ENCODE results near the gene IL1B.

IL1B gene

GRCh38 chr2:112830682-112831512, 5.7 kb downstream of the IL1B start:
- H3F3A ChIP-seq (ENCODE audit: insufficient read depth): no peaks in the 10 kb centered on the region
- no peaks in the 10 kb centered on the region for H4K20me1 ChIP-seq (ENCODE audit: low read depth, low read length)
- no peaks in the 10 kb centered on the region for H3K9me3 ChIP-seq (ENCODE audit: insufficient read depth, low read length)
- H3K4me3 ChIP-seq (ENCODE audit: insufficient read depth, low read length, poor library complexity, severe bottlenecking): no peak overlapping the region
- no peak overlapping the region for H2AFZ ChIP-seq (ENCODE audit: low read depth, low read length, severe bottlenecking)
- no peak overlapping the region for H3K9ac ChIP-seq (ENCODE audit: low read length)
- no peaks in the 10 kb centered on the region for H3K36me3 ChIP-seq (ENCODE audit: low read length)
- TF ChIP-seq EZH2phosphoT487 (conservative IDR thresholded peaks at IDR 0.05; ENCODE audit: low read length): no peak
- TF ChIP-seq, protein P1, sequence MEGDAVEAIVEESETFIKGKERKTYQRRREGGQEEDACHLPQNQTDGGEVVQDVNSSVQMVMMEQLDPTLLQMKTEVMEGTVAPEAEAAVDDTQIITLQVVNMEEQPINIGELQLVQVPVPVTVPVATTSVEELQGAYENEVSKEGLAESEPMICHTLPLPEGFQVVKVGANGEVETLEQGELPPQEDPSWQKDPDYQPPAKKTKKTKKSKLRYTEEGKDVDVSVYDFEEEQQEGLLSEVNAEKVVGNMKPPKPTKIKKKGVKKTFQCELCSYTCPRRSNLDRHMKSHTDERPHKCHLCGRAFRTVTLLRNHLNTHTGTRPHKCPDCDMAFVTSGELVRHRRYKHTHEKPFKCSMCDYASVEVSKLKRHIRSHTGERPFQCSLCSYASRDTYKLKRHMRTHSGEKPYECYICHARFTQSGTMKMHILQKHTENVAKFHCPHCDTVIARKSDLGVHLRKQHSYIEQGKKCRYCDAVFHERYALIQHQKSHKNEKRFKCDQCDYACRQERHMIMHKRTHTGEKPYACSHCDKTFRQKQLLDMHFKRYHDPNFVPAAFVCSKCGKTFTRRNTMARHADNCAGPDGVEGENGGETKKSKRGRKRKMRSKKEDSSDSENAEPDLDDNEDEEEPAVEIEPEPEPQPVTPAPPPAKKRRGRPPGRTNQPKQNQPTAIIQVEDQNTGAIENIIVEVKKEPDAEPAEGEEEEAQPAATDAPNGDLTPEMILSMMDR (IDR thresholded peaks at IDR 0.05; ENCODE audit: insufficient read depth, low read length, poor library complexity, severe bottlenecking): no peak
- H3K27me3 ChIP-seq (ENCODE audit: low read length): no peaks in the 10 kb centered on the region
- no peaks in the 10 kb centered on the region for H3K9me2 ChIP-seq (replicated peaks; ENCODE audit: insufficient read depth, low read length)
- no peaks in the 10 kb centered on the region for H3K79me2 ChIP-seq (ENCODE audit: insufficient read depth, low read length)
- no peak overlapping the region for H3K27ac ChIP-seq (ENCODE audit: low read depth, low read length)
- no peak overlapping the region for H3K4me2 ChIP-seq (ENCODE audit: low read depth, low read length, poor library complexity, severe bottlenecking)

DNA sequence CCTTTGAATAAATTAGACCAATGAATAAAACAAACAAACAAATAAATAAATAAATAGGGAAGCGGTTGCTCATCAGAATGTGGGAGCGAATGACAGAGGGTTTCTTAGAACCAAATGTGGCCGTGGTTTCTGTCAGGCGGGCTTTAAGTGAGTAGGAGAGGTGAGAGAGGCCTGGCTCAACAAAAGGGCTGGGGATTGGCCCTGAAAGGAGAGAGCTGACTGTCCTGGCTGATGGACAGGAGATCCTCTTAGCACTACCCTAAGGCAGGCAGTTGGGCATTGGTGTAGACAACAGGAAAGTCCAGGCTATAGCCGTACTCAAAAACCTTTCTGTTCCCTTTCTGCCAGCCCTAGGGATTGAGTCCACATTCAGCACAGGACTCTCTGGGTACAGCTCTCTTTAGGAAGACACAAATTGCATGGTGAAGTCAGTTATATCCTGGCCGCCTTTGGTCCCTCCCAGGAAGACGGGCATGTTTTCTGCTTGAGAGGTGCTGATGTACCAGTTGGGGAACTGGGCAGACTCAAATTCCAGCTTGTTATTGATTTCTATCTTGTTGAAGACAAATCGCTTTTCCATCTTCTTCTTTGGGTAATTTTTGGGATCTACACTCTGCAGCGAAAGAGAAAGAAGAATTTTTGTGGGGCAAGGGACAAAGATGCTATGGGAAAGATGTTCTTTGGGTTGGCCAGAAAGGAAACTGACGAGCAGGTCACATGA, 6.5 kb downstream of the IL1B start:
- H3K27me3 ChIP-seq (ENCODE audit: low read length): no peaks in the 10 kb centered on the region
- H3K79me2 ChIP-seq (ENCODE audit: insufficient read depth, low read length): no peaks in the 10 kb centered on the region
- no peaks in the 10 kb centered on the region for H3F3A ChIP-seq (ENCODE audit: insufficient read depth)
- H3K9ac ChIP-seq (ENCODE audit: low read length): no peak overlapping the region
- no peak overlapping the region for H3K27ac ChIP-seq (ENCODE audit: low read depth, low read length)
- H2AFZ ChIP-seq (ENCODE audit: low read depth, low read length, severe bottlenecking): no peak overlapping the region
- H4K20me1 ChIP-seq (ENCODE audit: low read depth, low read length): no peaks in the 10 kb centered on the region
- no peaks in the 10 kb centered on the region for H3K36me3 ChIP-seq (ENCODE audit: low read length)
- no peak overlapping the region for H3K4me2 ChIP-seq (ENCODE audit: low read depth, low read length, poor library complexity, severe bottlenecking)
- no peak for TF ChIP-seq EZH2phosphoT487 (conservative IDR thresholded peaks at IDR 0.05; ENCODE audit: low read length)
- TF ChIP-seq, protein P1 (IDR thresholded peaks at IDR 0.05; ENCODE audit: insufficient read depth, low read length, poor library complexity, severe bottlenecking): no peak
- no peaks in the 10 kb centered on the region for H3K9me2 ChIP-seq (replicated peaks; ENCODE audit: insufficient read depth, low read length)
- no peaks in the 10 kb centered on the region for H3K9me3 ChIP-seq (ENCODE audit: insufficient read depth, low read length)
- H3K4me3 ChIP-seq (ENCODE audit: insufficient read depth, low read length, poor library complexity, severe bottlenecking): no peak overlapping the region

DNA sequence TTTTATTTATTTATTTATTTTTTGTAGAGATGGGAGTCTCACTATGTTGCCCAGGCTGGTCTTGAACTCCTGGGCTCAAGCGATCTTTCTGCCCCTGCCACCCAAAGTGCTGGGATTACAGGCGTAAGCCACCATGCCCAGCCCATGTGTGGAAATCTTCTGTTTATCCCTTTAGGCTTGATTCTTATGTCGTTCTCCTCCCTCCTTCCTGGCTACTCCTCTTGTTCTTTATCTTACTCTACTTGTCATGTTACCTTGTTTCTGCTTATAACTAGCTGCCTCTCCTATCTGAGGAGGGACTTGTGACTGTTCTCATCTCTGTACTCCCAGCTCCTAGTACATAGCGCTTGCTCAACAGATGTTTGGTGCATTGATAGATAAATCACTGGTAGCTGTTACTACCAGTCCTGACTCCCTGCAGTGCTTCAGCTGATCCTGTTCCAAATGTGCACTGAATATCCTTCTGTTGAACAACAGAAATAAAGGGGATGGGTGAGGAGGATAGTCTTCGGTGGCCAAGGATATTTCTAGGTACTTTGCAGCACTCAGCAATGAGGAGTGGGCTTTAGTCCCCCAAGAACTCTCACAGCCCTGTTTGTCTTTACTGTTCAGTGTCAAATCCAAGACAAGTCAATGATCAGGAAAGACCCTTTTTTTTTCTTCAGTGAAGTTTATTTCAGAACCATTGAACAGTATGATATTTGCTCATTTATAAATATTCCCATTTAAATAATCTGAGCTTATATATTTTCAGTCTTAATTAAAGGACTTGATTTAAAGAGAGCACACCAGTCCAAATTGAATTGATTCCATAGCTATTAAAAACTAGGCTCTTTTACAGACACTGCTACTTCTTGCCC, 7.2 kb downstream of the IL1B start:
- no peak overlapping the region for H2AFZ ChIP-seq (ENCODE audit: low read depth, low read length, severe bottlenecking)
- H3K4me3 ChIP-seq (ENCODE audit: insufficient read depth, low read length, poor library complexity, severe bottlenecking): no peak overlapping the region
- no peaks in the 10 kb centered on the region for H3K36me3 ChIP-seq (ENCODE audit: low read length)
- no peaks in the 10 kb centered on the region for H3K9me2 ChIP-seq (replicated peaks; ENCODE audit: insufficient read depth, low read length)
- no peaks in the 10 kb centered on the region for H3F3A ChIP-seq (ENCODE audit: insufficient read depth)
- H3K27me3 ChIP-seq (ENCODE audit: low read length): no peaks in the 10 kb centered on the region
- H3K9ac ChIP-seq (ENCODE audit: low read length): no peak overlapping the region
- no peaks in the 10 kb centered on the region for H3K79me2 ChIP-seq (ENCODE audit: insufficient read depth, low read length)
- H3K27ac ChIP-seq (ENCODE audit: low read depth, low read length): no peak overlapping the region
- TF ChIP-seq, protein P1 (IDR thresholded peaks at IDR 0.05; ENCODE audit: insufficient read depth, low read length, poor library complexity, severe bottlenecking): no peak
- no peak for TF ChIP-seq EZH2phosphoT487 (conservative IDR thresholded peaks at IDR 0.05; ENCODE audit: low read length)
- no peaks in the 10 kb centered on the region for H4K20me1 ChIP-seq (ENCODE audit: low read depth, low read length)
- H3K9me3 ChIP-seq (ENCODE audit: insufficient read depth, low read length): no peaks in the 10 kb centered on the region
- H3K4me2 ChIP-seq (ENCODE audit: low read depth, low read length, poor library complexity, severe bottlenecking): no peak overlapping the region
